Measurements from ENCODE around the gene BRICD5.
A peak's percentile ranks its signal among the peaks of the same experiment; 100 is the strongest.

Gene BRICD5

DNA sequence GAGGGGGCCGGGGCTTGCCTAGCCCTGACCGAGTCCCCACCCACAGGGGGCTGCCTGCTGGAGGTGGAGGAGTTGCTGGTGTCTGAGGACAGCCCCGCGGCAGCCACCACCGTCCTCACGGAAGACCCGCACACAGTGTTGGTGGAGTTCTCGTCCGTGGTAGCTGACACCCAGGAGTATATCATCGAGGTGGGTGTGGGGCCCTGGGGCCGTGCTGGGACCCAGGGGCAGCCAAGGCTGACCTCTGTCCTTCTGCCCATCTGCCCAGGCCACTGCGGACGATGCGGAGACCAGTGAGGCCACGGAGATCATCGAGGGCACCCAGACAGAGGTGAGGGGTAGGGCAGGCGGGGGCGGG is 24.1 kb upstream of the BRICD5 start (continued):
- no peak for TF ChIP-seq ZNF366 (tag by site-specific recombination; conservative IDR thresholded peaks at IDR 0.05)
- 0 out of 2 replicates have a peak, but pooled peaks have one; percentile 24 for TF ChIP-seq BCL11B (tag by site-specific recombination; IDR thresholded peaks at IDR 0.05; ENCODE audit: low read depth)
- TF ChIP-seq ZNF248 (tag by site-specific recombination; IDR thresholded peaks at IDR 0.05) = no peak
- TF ChIP-seq, protein P1, sequence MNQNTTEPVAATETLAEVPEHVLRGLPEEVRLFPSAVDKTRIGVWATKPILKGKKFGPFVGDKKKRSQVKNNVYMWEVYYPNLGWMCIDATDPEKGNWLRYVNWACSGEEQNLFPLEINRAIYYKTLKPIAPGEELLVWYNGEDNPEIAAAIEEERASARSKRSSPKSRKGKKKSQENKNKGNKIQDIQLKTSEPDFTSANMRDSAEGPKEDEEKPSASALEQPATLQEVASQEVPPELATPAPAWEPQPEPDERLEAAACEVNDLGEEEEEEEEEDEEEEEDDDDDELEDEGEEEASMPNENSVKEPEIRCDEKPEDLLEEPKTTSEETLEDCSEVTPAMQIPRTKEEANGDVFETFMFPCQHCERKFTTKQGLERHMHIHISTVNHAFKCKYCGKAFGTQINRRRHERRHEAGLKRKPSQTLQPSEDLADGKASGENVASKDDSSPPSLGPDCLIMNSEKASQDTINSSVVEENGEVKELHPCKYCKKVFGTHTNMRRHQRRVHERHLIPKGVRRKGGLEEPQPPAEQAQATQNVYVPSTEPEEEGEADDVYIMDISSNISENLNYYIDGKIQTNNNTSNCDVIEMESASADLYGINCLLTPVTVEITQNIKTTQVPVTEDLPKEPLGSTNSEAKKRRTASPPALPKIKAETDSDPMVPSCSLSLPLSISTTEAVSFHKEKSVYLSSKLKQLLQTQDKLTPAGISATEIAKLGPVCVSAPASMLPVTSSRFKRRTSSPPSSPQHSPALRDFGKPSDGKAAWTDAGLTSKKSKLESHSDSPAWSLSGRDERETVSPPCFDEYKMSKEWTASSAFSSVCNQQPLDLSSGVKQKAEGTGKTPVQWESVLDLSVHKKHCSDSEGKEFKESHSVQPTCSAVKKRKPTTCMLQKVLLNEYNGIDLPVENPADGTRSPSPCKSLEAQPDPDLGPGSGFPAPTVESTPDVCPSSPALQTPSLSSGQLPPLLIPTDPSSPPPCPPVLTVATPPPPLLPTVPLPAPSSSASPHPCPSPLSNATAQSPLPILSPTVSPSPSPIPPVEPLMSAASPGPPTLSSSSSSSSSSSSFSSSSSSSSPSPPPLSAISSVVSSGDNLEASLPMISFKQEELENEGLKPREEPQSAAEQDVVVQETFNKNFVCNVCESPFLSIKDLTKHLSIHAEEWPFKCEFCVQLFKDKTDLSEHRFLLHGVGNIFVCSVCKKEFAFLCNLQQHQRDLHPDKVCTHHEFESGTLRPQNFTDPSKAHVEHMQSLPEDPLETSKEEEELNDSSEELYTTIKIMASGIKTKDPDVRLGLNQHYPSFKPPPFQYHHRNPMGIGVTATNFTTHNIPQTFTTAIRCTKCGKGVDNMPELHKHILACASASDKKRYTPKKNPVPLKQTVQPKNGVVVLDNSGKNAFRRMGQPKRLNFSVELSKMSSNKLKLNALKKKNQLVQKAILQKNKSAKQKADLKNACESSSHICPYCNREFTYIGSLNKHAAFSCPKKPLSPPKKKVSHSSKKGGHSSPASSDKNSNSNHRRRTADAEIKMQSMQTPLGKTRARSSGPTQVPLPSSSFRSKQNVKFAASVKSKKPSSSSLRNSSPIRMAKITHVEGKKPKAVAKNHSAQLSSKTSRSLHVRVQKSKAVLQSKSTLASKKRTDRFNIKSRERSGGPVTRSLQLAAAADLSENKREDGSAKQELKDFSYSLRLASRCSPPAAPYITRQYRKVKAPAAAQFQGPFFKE (tag by site-specific recombination; IDR thresholded peaks at IDR 0.05; ENCODE audit: borderline replicate concordance) = no peak
- TF ChIP-seq SETDB1 (IDR thresholded peaks at IDR 0.05; ENCODE audit: insufficient read length, low read length) = no peak
- TF ChIP-seq OVOL3 (tag by site-specific recombination; IDR thresholded peaks at IDR 0.05) = no peak
- no peak for TF ChIP-seq SCRT1 (tag by site-specific recombination; IDR thresholded peaks at IDR 0.05; ENCODE audit: borderline replicate concordance)

DNA sequence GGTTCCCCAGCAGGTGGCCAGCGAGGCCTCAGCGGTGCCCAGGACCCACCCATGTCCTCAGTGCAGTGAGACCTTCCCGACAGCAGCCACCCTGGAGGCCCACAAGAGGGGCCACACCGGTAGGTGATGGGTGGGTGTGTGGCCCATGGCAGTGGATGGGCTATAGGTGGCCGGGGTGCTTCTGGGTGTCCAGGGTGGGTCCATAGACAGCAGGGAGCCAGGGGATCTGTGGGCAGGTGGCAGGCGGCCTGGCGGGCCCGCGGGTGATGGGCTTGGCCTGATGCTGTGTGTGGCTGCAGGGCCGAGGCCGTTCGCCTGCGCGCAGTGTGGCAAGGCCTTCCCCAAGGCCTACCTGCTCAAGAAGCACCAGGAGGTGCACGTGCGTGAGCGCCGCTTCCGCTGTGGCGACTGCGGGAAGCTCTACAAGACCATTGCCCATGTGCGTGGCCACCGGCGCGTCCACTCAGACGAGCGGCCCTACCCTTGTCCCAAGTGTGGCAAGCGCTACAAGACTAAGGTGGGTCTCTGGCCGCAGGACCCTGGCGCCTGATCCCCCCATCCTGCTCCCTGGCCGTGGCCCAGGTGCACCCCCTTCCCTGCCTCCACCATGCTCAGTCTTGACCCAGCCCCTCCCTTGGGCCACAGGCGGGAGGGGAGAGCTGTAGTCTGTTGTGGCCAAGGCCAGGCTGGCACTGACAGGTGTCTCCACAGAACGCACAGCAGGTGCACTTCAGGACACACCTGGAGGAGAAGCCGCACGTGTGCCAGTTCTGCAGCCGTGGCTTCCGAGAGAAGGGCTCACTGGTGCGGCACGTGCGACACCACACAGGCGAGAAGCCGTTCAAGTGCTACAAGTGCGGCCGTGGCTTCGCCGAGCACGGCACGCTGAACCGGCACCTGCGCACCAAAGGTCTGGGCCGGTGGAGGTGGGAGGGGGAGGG is 23.5 kb upstream of the BRICD5 start:
- ChIA-PET POLR2A (interaction anchor here (0.8 to 1.2 kb wide), 2 partner anchors 17 to 79 kb away, joined by 3 to 4 read pairs; partner anchors contain the start of genes ECI1 and TRAF7), CTCF (no interaction called here)
- peaks cover 0 to 71% of the 10 kb centered on the region in 2 experiments; a peak in 1 of 3 replicates for H3K36me3 ChIP-seq (ENCODE audit: control insufficient read depth in 2 of 2, insufficient read depth in 1 of 2, low read length in 2 of 2)
- TF ChIP-seq HOXA7 (CRISPR knock-in tag; IDR thresholded peaks at IDR 0.05; ENCODE audit: borderline replicate concordance) = no peak
- TF ChIP-seq ZNF223 (tag by site-specific recombination; IDR thresholded peaks at IDR 0.05) = no peak
- TF ChIP-seq ZNF121 (tag by site-specific recombination; IDR thresholded peaks at IDR 0.05) = no peak
- TF ChIP-seq, protein P2, sequence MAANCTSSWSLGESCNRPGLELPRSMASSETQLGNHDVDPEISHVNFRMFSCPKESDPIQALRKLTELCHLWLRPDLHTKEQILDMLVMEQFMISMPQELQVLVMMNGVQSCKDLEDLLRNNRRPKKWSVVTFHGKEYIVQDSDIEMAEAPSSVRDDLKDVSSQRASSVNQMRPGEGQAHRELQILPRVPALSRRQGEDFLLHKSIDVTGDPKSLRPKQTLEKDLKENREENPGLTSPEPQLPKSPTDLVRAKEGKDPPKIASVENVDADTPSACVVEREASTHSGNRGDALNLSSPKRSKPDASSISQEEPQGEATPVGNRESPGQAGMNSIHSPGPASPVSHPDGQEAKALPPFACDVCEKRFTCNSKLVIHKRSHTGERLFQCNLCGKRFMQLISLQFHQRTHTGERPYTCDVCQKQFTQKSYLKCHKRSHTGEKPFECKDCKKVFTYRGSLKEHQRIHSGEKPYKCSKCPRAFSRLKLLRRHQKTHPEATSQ (tag by site-specific recombination; IDR thresholded peaks at IDR 0.05) = no peak
- no peak for TF ChIP-seq ZNF621 (tag by site-specific recombination; IDR thresholded peaks at IDR 0.05)
- TF ChIP-seq ZFP69B (tag by site-specific recombination; IDR thresholded peaks at IDR 0.05) = peak; percentile 47; the same call in 1 of the 2 replicates
- no peak for TF ChIP-seq ZBTB8A (tag by site-specific recombination; IDR thresholded peaks at IDR 0.05)
- TF ChIP-seq, protein P3, sequence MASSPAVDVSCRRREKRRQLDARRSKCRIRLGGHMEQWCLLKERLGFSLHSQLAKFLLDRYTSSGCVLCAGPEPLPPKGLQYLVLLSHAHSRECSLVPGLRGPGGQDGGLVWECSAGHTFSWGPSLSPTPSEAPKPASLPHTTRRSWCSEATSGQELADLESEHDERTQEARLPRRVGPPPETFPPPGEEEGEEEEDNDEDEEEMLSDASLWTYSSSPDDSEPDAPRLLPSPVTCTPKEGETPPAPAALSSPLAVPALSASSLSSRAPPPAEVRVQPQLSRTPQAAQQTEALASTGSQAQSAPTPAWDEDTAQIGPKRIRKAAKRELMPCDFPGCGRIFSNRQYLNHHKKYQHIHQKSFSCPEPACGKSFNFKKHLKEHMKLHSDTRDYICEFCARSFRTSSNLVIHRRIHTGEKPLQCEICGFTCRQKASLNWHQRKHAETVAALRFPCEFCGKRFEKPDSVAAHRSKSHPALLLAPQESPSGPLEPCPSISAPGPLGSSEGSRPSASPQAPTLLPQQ (tag by site-specific recombination; IDR thresholded peaks at IDR 0.05) = peak; percentile 63; the same call in 1 of the 2 replicates
- no peak for TF ChIP-seq SETDB1 (IDR thresholded peaks at IDR 0.05; ENCODE audit: insufficient read length, low read length)
- TF ChIP-seq ZNF302 (tag by site-specific recombination; IDR thresholded peaks at IDR 0.05; ENCODE audit: low read depth) = no peak
- TF ChIP-seq, protein P4, sequence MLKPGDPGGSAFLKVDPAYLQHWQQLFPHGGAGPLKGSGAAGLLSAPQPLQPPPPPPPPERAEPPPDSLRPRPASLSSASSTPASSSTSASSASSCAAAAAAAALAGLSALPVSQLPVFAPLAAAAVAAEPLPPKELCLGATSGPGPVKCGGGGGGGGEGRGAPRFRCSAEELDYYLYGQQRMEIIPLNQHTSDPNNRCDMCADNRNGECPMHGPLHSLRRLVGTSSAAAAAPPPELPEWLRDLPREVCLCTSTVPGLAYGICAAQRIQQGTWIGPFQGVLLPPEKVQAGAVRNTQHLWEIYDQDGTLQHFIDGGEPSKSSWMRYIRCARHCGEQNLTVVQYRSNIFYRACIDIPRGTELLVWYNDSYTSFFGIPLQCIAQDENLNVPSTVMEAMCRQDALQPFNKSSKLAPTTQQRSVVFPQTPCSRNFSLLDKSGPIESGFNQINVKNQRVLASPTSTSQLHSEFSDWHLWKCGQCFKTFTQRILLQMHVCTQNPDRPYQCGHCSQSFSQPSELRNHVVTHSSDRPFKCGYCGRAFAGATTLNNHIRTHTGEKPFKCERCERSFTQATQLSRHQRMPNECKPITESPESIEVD (tag by site-specific recombination; IDR thresholded peaks at IDR 0.05) = no peak
- no peak for TF ChIP-seq ZNF423 (tag by site-specific recombination; IDR thresholded peaks at IDR 0.05)
- no peak for TF ChIP-seq ZNF776 (tag by site-specific recombination; IDR thresholded peaks at IDR 0.05; ENCODE audit: borderline replicate concordance)
- TF ChIP-seq ZNF37A (tag by site-specific recombination; IDR thresholded peaks at IDR 0.05) = no peak
- TF ChIP-seq ZNF626 (tag by site-specific recombination; IDR thresholded peaks at IDR 0.05) = no peak
- no peak for TF ChIP-seq ZNF76 (tag by site-specific recombination; IDR thresholded peaks at IDR 0.05; ENCODE audit: borderline replicate concordance, low read depth)
- no peak for TF ChIP-seq ZNF239 (tag by site-specific recombination; IDR thresholded peaks at IDR 0.05)

More for the DNA sequence above, 23.5 kb upstream of the BRICD5 start:
- Histone ChIP-seq H3K9me3 (ENCODE audit: control insufficient read depth, insufficient read depth, low read depth, low read length) (no peaks in the 10 kb centered on the region), H3K4me3 (ENCODE audit: low read depth, low read length) (no peak overlapping the region), H3K4me1 (ENCODE audit: control insufficient read depth, insufficient read depth, low read length) (peaks cover 4% of the 10 kb centered on the region; the same call in 1 of the 2 replicates), H3K27ac (ENCODE audit: extremely low read depth, low read depth, low read length) (no peak overlapping the region)
